NCI-H1105 (cell line): ENCODE results near the gene SEL1L2.
A peak's percentile ranks its signal among the peaks of the same experiment; 100 is the strongest.

Source experiments
- DNase-seq: peaks from one replicate; lab custom pipeline; 2025; lab: John Stamatoyannopoulos, UW

SEL1L2 gene

DNA sequence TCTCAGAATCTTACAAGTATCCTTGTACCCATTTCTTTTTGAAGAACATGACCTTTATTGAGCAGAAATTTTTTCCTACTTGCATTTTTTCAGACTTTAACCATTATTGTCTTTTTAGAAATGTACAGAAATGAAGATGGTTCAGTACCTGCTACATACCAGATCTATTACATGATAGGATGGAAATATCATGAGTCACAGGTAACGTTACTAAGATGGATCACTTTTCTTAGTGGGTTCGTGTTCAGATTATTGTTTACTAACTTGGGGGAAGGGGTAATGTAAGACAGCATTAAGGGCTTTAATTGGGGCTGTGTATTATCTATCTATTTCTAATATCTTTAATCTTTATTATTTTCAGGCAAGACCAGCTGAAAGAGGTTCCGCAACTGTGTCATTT is 173.7 kb downstream of the SEL1L2 start:
- DNase-seq = no peak

DNA sequence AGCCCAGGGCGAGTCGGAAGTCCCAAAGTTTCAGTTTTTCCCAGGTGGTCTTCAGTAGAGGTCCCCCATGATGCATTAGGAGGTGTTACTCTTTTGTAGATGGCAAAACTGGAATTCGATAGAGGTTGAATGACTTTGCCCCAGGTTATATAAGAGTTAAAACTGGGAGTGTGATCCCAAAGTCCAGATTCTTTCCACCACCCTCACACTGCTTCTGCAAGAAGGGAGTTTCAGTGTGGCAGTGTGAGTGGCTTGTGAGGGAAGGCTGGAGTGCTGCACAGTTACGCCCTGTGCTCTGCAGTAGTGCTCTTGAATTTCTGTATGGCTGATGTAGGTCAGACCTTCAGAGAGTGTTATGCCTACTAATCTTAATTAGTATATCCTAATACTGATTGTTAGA is 175.7 kb downstream of the SEL1L2 start:
- no peak for DNase-seq

DNA sequence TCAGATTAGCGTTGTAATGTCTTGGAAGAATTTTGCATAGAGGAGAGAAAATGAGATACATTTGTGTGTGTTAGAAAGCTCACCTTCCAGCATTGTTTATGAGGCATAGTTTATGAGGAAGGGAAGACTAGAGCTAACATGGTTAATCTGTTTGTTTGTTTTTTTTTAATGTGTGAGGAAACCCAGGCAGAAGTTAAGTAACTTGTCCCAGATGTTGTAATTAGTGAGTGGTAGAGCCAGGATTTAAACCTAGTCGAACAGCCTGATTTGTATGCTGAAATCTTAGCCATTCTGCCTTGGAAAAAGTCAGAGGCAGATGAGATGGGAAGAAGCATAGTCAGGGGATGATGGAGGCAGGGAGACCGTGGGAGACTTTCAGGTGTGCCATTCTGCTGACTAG is 176.5 kb downstream of the SEL1L2 start:
- no peak for DNase-seq

DNA sequence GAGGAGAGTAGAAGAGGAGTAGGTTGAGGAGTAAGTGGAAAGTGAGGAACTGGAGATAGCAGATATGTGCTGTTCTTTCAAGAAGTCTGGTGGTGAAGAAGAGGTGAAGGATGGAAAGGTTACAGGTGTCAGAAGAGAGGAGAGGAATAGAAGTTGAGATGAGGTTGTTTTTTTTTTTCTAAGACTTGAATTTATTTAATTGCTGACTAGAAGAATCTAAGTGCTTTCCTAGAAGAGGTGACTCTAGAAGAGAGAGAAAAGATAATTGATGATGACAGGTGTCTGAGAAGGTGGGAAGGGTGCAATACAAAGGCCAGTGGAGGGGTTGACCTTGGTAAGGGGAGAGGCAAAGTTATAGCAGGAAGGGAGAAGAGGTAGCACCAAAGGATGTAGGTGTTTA is 180.0 kb downstream of the SEL1L2 start:
- no peak for DNase-seq

DNA sequence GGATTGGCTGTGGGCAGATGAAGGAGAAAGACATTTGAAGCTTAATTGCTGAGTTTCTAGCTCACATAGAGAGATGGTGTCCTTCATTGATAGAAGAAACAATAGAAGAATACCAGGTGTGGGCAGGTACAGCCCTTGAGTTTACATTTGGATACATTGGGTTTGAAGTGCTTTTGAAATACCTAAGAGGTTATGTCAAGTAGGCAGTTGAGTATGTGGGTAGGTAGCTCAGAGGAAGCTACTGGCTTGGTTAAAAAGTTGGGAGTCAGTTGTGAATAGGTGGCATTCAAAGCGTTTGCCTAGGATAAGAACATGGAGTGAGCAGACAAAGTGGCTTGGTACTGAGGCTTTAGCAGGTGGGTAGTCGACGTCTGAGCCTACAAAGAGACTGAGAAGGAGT is 180.6 kb downstream of the SEL1L2 start:
- DNase-seq = no peak

DNA sequence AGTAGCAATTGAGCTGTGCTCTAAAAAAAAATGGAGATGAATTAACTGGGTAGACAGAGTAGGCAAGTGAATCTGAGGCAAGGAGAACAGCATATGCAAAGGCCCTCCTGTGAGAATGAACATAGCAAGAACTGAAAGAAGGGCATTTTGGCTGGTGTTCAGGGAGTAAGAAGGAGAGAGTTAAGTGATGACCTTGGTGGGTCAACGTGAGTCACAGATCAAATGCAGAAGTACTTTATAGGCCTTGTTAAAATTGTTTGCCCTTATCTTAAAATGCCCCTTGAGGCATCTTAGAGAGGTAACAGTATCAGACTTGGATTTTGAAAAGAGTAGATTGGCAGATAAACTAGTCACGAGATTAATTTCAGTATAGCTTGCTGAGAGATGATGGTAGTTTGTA is 181.0 kb downstream of the SEL1L2 start:
- DNase-seq = no peak

DNA sequence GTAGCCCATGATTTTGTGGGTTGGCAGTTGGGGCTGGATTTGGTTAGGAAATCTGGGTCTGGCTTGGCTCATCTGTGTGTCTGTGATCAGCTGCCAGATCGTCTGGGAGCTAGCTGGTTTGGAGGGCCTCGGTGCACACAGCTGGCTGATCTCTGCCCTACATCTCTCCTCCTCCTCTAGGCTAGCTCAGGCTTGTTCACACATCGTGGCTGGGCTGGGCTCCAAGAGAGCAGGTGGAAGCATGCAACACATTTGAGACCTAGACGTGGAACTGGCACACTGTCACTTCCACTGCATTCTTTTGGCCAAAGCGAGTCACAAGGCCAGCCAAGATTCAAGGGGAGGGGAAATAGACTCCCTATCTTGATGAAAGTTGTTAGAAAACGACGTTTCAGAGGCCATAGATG is 189.7 kb downstream of the SEL1L2 start:
- peak; percentile 97 for DNase-seq

DNA sequence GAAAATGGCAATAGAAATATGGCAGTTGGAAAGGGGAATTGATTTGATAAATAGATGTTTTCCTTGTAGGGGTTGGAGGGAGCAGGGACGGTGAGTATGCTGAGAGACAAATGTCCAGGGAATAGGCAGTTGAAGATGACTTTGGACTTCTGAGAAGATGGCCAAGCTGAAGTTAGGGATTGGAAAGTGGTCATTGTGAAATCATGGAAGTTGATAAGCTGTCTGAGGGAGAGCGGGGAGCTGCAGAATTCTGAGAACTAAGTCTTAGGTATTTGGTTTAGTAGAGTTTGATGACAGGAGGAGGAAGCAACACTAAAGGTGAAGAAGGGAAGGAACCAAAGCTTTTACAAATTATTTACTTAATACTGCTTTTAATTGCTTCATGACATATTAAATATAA is 190.4 kb downstream of the SEL1L2 start:
- DNase-seq = no peak
